Activated CD4-positive, alpha-beta T cell treated with anti-CD3 and anti-CD28 coated beads, Interleukin-2, Interleukin-4, amounts not matched to agents 100 ng/mL and 50 ng/mL, durations not matched to agents 16 hours and 8 hours (primary cell): ENCODE measurements around the gene S1PR3.

Source experiments
- DNase-seq: peaks from one replicate; pipeline ENCODE4 v3.0.0-alpha.2; 2020; ENCODE audit warnings: low spot score

S1PR3 gene

DNA sequence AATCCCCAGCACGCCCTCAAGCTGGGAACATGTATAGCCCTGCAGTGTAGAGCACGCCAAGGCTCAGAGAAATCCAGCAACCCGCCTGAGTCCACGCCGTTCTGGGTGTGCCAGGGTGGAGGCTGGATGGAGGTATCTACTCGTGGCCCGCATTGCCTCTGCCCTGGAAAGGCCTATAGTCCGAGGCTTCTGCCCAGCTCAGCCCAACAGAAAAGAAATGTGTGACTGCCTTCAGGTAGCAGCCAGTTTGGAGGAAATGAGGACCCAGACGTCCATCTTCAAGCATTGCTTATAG, 18.2 kb downstream of the S1PR3 start:
- DNase-seq, result no peak

GRCh38 chr9:89010056-89010455, 18.8 kb downstream of the S1PR3 start:
- no peak for DNase-seq

DNA sequence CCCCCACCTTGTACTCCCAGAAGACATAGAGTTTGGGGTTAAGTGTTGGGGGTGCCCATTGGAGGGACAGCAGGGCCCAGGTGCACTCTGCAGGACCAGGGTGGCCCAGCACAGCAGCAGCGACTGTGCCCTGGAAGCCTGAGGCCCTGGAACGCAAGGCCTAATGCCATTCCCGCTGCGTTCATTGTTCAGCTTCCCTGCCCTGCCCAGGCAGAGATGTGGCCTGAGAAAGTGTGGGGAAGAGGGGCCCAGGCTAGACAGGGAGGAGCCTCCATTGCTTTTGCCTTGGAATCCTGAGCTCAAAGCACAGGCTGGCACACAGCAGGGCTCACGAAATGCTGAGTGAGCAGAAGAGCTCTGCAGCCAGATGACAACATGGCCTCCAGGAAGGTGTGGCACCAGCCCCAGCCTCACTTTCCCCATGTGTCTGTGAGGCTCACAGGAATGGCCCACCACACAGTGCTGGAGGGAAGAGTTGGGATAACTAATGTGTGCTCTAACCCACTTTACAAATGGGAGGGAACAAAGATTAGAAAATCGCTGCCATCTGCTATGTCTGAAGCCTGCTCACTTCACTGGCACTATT, 19.4 kb downstream of the S1PR3 start:
- no peak for DNase-seq

GRCh38 chr9:89011683-89012082, 20.4 kb downstream of the S1PR3 start:
- no peak for DNase-seq

DNA sequence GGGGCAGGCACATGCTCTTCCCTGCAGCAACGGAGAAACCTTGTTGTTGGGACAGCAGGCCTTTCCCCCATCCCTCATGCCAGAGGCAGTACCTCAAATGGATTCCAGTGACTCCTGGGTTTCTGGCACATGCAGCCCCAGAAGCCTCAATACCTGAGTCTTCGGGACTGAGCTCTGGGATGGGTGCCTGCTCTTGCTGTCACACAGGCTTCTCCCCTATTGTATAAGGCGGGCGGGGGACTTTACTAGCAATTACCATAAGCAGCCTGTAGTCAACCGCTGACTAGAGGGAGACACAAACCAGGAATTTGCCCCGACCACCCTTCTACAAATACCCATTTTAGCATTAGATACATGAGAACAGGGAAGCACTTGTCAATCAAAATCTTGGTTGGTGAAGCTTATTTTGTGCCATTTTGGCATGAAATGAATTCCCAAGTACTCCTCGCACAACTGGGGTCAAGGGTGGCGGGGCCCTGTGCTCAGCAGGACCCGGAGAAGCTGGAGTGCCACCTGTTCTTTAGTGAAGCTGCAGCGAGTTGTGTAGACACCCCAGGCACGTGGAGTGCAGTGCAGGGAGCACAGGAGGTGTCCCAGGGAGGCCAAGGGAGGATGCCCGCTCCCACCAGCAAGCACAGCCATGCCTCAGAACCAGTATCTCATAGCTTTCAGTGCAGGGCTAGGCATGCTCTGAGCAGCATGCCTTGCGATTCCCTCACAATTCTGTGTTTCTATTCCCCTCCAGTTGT, 21.2 kb downstream of the S1PR3 start:
- no peak for DNase-seq

DNA sequence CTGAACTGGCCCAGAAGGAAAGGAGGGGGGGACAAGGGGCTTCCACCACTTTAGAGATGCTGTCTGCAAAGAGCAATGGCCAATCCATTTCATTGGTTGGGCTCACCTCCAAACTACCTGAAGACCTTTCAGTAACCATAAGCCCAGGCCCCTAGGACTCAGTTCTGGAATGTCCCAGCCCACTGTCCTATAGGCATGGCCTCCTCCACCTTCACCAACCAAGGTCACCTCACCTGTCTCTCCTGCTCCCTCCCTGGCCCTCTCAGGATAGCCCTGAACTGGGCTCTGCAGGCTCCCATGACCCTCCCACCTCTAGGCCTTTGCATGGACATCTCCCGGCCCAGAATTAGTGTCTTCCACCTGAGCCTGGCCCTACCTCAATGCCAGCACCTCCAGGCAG, 22.4 kb downstream of the S1PR3 start:
- no peak for DNase-seq

DNA sequence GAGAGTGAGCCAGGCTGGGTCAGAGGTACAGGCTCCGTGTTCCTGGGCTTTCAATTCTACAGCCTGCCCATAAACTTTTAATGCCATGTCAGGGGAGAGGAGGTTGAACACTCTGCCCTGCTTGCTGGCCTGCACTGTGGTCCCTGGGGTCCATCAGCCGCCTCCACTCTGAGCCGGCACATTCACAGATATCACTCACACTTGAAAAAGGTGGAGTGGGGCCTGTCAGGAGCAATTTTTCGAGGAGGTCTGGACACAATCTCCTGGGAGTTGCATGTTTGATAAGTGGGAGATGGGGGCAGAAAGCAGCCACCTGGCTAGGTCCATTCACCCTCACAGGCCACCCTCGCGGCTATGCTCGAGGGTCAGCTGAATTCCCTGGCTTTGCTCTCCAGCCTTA, 22.9 kb downstream of the S1PR3 start:
- no peak for DNase-seq

- DNase-seq, result no peak
Observed at GRCh38 chr9:89015336-89015735, 24.1 kb downstream of the S1PR3 start.

- DNase-seq, result no peak
Observed at GRCh38 chr9:89020754-89021153, 29.5 kb downstream of the S1PR3 start.

DNA sequence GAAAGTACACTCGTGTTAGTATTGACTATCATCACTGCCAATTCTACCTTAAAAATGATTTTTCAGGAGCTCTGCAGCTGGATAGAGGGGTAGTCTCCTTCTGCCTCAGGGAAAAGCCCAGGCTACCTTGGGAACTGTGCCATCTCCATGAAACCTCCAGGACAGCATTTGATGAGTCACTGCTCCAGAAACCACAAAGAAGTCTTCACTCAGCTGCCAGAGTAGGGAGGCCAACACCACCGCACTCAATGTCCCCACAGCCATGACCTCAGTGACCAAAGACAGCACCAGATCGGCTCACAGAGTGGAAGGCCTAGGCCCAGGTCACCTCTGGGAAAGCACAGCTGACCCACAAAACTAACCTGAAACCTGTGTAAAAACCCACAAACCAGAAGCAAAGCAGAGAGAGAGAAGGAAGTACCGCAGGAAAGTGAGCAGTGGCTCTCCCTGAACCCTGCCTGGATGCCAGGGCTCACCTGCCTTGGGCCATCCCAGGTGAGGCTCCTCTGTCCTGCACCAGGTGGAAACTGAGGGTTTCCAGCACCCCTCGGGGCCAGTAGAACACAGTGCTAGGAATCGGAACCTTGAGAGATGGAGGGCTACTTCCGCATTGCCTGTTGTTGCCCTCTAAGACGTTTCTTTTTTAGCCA, 30.0 kb downstream of the S1PR3 start:
- no peak for DNase-seq

- DNase-seq, result no peak
Observed at GRCh38 chr9:89022001-89022759, 30.9 kb downstream of the S1PR3 start.

- DNase-seq, result no peak
Observed at GRCh38 chr9:89022902-89023301, 31.6 kb downstream of the S1PR3 start.

GRCh38 chr9:89023740-89024139, 32.5 kb downstream of the S1PR3 start:
- DNase-seq, result no peak

- DNase-seq, result no peak
Observed at GRCh38 chr9:89024727-89025126, 33.5 kb downstream of the S1PR3 start.

DNA sequence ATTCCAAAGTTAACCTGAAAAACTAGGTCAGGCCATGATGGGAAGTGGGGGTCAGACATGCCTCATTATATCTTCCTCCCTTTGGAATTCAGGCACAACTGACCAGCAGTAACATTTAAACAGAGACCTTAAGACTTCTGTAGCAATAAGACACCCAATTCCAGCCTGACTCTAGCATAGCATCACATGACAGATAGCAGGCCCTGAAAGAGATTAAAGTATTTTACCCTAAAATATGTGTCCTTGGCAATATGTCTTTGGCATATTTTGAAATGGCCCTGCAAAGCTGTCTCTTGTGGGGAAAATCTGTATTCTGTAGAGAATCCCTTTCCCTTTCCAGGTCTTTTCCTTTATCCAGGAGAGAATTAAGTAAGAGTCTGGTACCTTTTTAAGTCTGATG, 34.3 kb downstream of the S1PR3 start:
- no peak for DNase-seq

- DNase-seq, result no peak
Observed at GRCh38 chr9:89026876-89027275, 35.6 kb downstream of the S1PR3 start.

DNA sequence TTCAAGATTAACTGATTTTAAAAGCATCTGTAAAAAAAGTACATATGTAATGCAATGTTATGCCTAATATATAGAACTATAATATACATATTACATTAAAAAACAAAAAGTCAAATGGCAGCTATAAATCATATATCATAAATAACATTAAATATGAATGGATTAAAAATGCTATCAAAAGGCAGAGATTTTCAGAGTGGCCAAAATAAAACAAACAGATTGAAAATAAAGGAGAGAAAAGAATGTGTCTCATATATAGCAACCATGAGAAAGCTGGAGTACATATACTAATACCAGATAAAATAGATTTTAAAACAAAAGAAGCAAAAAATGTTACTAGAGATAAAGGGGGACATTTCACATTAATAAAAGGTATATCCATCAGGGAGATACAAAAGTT, 38.5 kb downstream of the S1PR3 start:
- no peak for DNase-seq

- no peak for DNase-seq
Observed at GRCh38 chr9:89032173-89032572, 40.9 kb downstream of the S1PR3 start.

GRCh38 chr9:89032661-89033060, 41.4 kb downstream of the S1PR3 start:
- DNase-seq, result no peak

DNA sequence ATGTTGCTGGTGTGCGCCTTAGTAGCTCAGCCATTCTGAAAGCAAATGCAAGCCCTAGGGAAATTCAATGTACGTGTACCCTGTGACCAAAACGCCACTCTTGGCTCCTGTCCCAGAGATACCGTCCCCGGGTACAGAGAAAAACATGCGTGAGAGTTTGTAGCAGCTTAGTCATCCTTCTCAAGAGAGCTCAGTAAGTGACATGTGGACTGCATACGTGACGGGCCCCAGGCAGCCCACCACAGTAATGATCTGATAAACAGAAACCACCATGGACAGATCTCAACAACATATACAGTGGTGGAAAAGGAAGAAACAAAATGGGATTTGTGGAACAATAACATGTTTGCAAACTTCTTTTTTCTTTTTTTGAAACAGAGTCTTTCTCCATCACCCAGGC, 45.1 kb downstream of the S1PR3 start:
- DNase-seq, result no peak

DNA sequence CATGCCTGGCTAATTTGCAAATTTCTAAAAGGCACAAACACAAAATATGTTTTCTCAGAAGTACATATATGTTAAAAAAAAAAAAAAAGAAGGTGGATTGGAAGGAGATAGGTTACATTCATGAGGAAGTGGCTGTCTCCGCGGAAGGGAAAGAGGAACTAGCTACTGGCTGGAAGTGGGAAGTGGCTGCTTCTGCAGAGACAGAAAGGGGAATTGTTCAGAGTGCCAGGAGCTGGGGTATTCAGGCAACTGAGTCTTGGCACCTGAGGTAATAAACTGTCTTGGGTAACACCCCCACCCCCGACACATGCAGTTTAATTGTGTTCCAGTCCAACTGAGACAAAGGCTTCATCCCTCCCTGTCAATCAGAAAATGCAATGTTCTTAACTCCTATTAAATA, 45.6 kb downstream of the S1PR3 start:
- DNase-seq, result no peak

GRCh38 chr9:89037346-89037745, 46.1 kb downstream of the S1PR3 start:
- DNase-seq, result no peak

GRCh38 chr9:89037891-89038290, 46.6 kb downstream of the S1PR3 start:
- DNase-seq, result no peak
